DOHH2 (cell line): Measurements from ENCODE around the gene BBX.
A peak's percentile ranks its signal among the peaks of the same experiment; 100 is the strongest.

ENCODE experiments used
- H3F3A ChIP-seq: fragments of 200-600 bp; sonication (generic), shearing (Covaris generic); 2 replicates; pipeline ENCODE4 v1.6.0; 2016; ENCODE audit warnings: antibody characterized with exemption, mild to moderate bottlenecking; ENCODE audit not compliant: control insufficient read depth, insufficient read depth
- H3K27ac ChIP-seq: fragments of 200-600 bp; sonication (generic); 2 replicates; pipeline ENCODE4 v1.5.1; 2014; ENCODE audit warnings: low read depth, mild to moderate bottlenecking, low read length, moderate library complexity
- H3K27me3 ChIP-seq: fragments of 200-600 bp; sonication (generic); 2 replicates; pipeline ENCODE4 v1.6.1; 2014; ENCODE audit warnings: mild to moderate bottlenecking, low read length, mixed read lengths; ENCODE audit not compliant: control insufficient read depth
- H3K36me3 ChIP-seq: fragments of 200-600 bp; sonication (generic); 2 replicates; pipeline ENCODE4 v1.6.1; 2014; ENCODE audit warnings: mild to moderate bottlenecking, low read length, moderate library complexity, mixed read lengths; ENCODE audit not compliant: control insufficient read depth
- H3K4me1 ChIP-seq: fragments of 200-600 bp; sonication (generic); 2 replicates; pipeline ENCODE4 v1.6.1; 2014; ENCODE audit warnings: mild to moderate bottlenecking, low read length, mixed read lengths; ENCODE audit not compliant: control insufficient read depth
- H3K4me2 ChIP-seq: fragments of 200-600 bp; sonication (generic); 2 replicates; pipeline ENCODE4 v1.6.0; 2014; ENCODE audit warnings: mild to moderate bottlenecking, low read length, moderate library complexity
- H3K4me3 ChIP-seq: fragments of 200-600 bp; sonication (generic); 2 replicates; pipeline ENCODE4 v1.5.1; 2014; ENCODE audit warnings: mild to moderate bottlenecking, low read length, mixed read lengths
- H3K79me2 ChIP-seq: fragments of 200-600 bp; sonication (generic); 2 replicates; pipeline ENCODE4 v1.6.1; 2014; ENCODE audit warnings: mild to moderate bottlenecking, low read length, mixed read lengths; ENCODE audit not compliant: control insufficient read depth
- H3K9me2 ChIP-seq: fragments of 200-600 bp; sonication (generic); replicated peaks from 2 replicates; pipeline ENCODE4 v1.6.1; 2014; ENCODE audit warnings: mild to moderate bottlenecking, low read length, mixed read lengths; ENCODE audit not compliant: control insufficient read depth
- H3K9me3 ChIP-seq: fragments of 200-600 bp; sonication (generic); 2 replicates; pipeline ENCODE4 v1.6.1; 2014; ENCODE audit warnings: antibody characterized with exemption, low read length, mixed read lengths; ENCODE audit not compliant: control insufficient read depth, insufficient read depth
- H4K20me1 ChIP-seq: fragments of 200-600 bp; sonication (generic); 2 replicates; pipeline ENCODE4 v1.6.0; 2014; ENCODE audit warnings: low read depth, mild to moderate bottlenecking, antibody characterized with exemption, low read length, moderate library complexity; ENCODE audit not compliant: control insufficient read depth, insufficient read depth
- EZH2phosphoT487 ChIP-seq: fragments of 200-600 bp; sonication (generic); IDR thresholded peaks from 2 replicates; pipeline ENCODE4 v1.6.1; 2017; ENCODE audit warnings: borderline replicate concordance, mild to moderate bottlenecking, antibody characterized with exemption, low read length, moderate library complexity, mixed read lengths
- TF ChIP-seq, protein P1 (sequence below): fragments of 200-600 bp; sonication (generic); IDR thresholded peaks from one replicate; pipeline ENCODE4 v1.5.1; 2014; ENCODE audit warnings: antibody characterized with exemption, mild to moderate bottlenecking, low read depth, low read length; ENCODE audit not compliant: poor library complexity, severe bottlenecking

BBX gene

DNA sequence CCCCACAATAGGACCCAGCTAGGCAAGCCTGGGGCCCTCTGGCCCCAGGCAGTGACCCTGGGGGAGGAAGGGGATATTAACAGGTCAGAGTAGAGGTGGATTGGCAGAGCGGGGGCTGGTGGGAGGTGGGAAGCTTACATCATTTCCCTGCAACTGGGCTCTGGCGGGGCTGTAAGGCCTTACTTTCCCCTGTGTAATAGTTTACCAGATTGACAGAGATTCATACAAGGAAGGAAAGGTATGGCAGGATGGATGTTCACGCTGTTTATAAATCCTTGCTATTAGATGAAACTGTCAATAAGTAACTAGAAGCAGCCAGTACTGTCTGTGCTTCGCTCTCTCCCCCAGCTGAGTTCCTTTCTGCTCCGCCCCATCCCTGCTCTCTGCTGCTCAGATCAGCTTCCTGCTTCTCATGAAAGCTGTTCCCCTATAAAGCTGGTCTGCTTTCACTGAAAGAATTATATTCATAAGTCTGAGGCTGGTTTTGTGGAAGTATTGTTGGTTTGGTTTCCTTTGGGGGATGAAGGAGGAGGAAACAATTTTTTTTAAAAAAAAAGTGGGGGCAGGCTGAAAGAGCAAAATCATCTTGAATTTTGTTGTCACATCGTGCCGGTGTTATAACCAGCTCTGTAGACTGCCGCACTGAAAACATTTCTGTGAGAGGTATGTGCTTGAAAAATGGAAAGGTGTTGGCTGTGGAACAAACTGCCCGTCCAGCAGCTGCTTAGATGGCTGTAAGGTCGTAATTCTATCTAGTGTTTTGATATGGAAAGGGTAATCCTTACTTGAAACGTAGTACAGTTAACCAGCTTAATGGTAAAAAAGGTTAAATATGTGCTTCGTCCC lies 76.4 kb downstream of the BBX start:
- Histone ChIP-seq H3K9me2 (no peaks in the 10 kb centered on the region), H3K4me3 (peak overlapping the region; percentile 69), H3F3A (no peaks in the 10 kb centered on the region), H3K4me1 (peaks cover 27% of the 10 kb centered on the region), H4K20me1 (no peaks in the 10 kb centered on the region), H3K27me3 (no peaks in the 10 kb centered on the region), H3K9me3 (no peaks in the 10 kb centered on the region), H3K79me2 (peaks cover 33% of the 10 kb centered on the region), H3K36me3 (peaks cover 5% of the 10 kb centered on the region; the same call in 1 of the 2 replicates), H3K4me2 (peak overlapping the region; percentile 81), H3K27ac (no peak overlapping the region)
- TF ChIP-seq, protein P1, sequence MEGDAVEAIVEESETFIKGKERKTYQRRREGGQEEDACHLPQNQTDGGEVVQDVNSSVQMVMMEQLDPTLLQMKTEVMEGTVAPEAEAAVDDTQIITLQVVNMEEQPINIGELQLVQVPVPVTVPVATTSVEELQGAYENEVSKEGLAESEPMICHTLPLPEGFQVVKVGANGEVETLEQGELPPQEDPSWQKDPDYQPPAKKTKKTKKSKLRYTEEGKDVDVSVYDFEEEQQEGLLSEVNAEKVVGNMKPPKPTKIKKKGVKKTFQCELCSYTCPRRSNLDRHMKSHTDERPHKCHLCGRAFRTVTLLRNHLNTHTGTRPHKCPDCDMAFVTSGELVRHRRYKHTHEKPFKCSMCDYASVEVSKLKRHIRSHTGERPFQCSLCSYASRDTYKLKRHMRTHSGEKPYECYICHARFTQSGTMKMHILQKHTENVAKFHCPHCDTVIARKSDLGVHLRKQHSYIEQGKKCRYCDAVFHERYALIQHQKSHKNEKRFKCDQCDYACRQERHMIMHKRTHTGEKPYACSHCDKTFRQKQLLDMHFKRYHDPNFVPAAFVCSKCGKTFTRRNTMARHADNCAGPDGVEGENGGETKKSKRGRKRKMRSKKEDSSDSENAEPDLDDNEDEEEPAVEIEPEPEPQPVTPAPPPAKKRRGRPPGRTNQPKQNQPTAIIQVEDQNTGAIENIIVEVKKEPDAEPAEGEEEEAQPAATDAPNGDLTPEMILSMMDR: no peak
- TF ChIP-seq EZH2phosphoT487: no peak

GRCh38 chr3:107599772-107600145 lies 77.0 kb downstream of the BBX start:
- H3F3A ChIP-seq: no peaks in the 10 kb centered on the region
- H3K27ac ChIP-seq: no peak overlapping the region
- H3K4me3 ChIP-seq: peak overlapping the region; percentile 69
- H3K4me1 ChIP-seq: peaks cover 27% of the 10 kb centered on the region
- H3K27me3 ChIP-seq: no peaks in the 10 kb centered on the region
- no peaks in the 10 kb centered on the region for H3K9me3 ChIP-seq
- no peaks in the 10 kb centered on the region for H4K20me1 ChIP-seq
- TF ChIP-seq, protein P1: no peak
- TF ChIP-seq EZH2phosphoT487: no peak
- peaks cover 5% of the 10 kb centered on the region; the same call in 1 of the 2 replicates for H3K36me3 ChIP-seq
- peaks cover 35% of the 10 kb centered on the region for H3K79me2 ChIP-seq
- peak overlapping the region; percentile 81 for H3K4me2 ChIP-seq
- no peaks in the 10 kb centered on the region for H3K9me2 ChIP-seq

DNA sequence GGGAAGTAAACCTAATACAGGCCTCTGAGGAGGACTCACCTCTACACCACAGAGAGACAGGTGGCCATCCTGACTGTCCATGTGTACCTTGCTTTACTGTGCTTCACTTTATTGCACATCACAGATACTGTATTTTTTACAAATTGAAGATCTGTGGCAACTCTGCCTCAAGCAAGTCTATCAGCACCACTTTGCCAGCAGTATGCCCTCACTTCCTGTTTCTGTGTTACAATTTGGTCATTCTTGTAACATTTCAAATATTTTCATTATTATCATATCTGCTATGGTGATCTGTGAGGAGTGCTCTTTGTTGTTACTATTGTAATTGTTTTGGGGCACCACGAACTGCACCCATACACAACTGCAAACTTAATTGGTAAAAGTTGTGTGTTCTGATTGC lies 78.0 kb downstream of the BBX start:
- Histone ChIP-seq H3K4me1 (peaks cover 27% of the 10 kb centered on the region), H3K27me3 (no peaks in the 10 kb centered on the region), H3K4me3 (no peak overlapping the region), H3K79me2 (peaks cover 39% of the 10 kb centered on the region), H3F3A (no peaks in the 10 kb centered on the region), H3K9me3 (no peaks in the 10 kb centered on the region), H3K4me2 (no peak overlapping the region), H3K27ac (no peak overlapping the region), H3K9me2 (no peaks in the 10 kb centered on the region), H3K36me3 (peaks cover 5% of the 10 kb centered on the region; the same call in 1 of the 2 replicates), H4K20me1 (no peaks in the 10 kb centered on the region)
- TF ChIP-seq EZH2phosphoT487: no peak
- TF ChIP-seq, protein P1: no peak
